NCI-H1436 treated with DMSO at 0.1 percent for 48 hours (cell line): ENCODE results near the gene C20orf202.

Experiments
- DNase-seq: peaks from one replicate; lab custom pipeline; 2025; lab: John Stamatoyannopoulos, UW

The C20orf202 gene

GRCh38 chr20:1202762-1203504, at the start of gene C20orf202:
TSS of gene C20orf202 (plus strand) at chr20:1203454. CDS start at chr20:1203586, 132 bp downstream.
- no peak for DNase-seq

- DNase-seq, result no peak
Observed at GRCh38 chr20:1154226-1154625, 49.0 kb upstream of the C20orf202 start.

GRCh38 chr20:1154691-1155090, 48.6 kb upstream of the C20orf202 start:
- DNase-seq, result no peak

GRCh38 chr20:1155342-1155741, 47.9 kb upstream of the C20orf202 start:
- no peak for DNase-seq

- no peak for DNase-seq
Observed at GRCh38 chr20:1160496-1160895, 42.8 kb upstream of the C20orf202 start.

GRCh38 chr20:1160991-1161390, 42.3 kb upstream of the C20orf202 start:
- no peak for DNase-seq

- DNase-seq, result no peak
Observed at GRCh38 chr20:1163105-1163504, 40.1 kb upstream of the C20orf202 start.

- DNase-seq, result no peak
Observed at GRCh38 chr20:1163653-1164052, 39.6 kb upstream of the C20orf202 start.

GRCh38 chr20:1164871-1165270, 38.4 kb upstream of the C20orf202 start:
- DNase-seq, result no peak

GRCh38 chr20:1165521-1165920, 37.7 kb upstream of the C20orf202 start:
- no peak for DNase-seq

GRCh38 chr20:1165941-1166340, 37.3 kb upstream of the C20orf202 start:
- DNase-seq, result no peak

- DNase-seq, result no peak
Observed at GRCh38 chr20:1166948-1167720, 36.1 kb upstream of the C20orf202 start.

- DNase-seq, result no peak
Observed at GRCh38 chr20:1169224-1169623, 34.0 kb upstream of the C20orf202 start.

GRCh38 chr20:1171461-1172093, 31.7 kb upstream of the C20orf202 start:
- no peak for DNase-seq

GRCh38 chr20:1173698-1174097, 29.6 kb upstream of the C20orf202 start:
- DNase-seq, result no peak

- DNase-seq, result no peak
Observed at GRCh38 chr20:1174787-1175186, 28.5 kb upstream of the C20orf202 start.

GRCh38 chr20:1177680-1178079, 25.6 kb upstream of the C20orf202 start:
- no peak for DNase-seq

- no peak for DNase-seq
Observed at GRCh38 chr20:1178103-1178502, 25.2 kb upstream of the C20orf202 start.

GRCh38 chr20:1178623-1179022, 24.6 kb upstream of the C20orf202 start:
- no peak for DNase-seq

GRCh38 chr20:1180949-1181348, 22.3 kb upstream of the C20orf202 start:
- DNase-seq, result no peak

GRCh38 chr20:1182106-1182505, 21.1 kb upstream of the C20orf202 start:
- no peak for DNase-seq

GRCh38 chr20:1183153-1183552, 20.1 kb upstream of the C20orf202 start:
- DNase-seq, result no peak

GRCh38 chr20:1184260-1184637, 19.0 kb upstream of the C20orf202 start:
- DNase-seq, result no peak
